GM12872 (cell line): ENCODE measurements around the gene CSGALNACT2.

Source experiments
- TF ChIP-seq, protein P1 (sequence below): IDR thresholded peaks from 3 replicates; pipeline ENCODE4 v1.5.1; 2011; ENCODE audit warnings: low read depth, mild to moderate bottlenecking, low read length, moderate library complexity; ENCODE audit not compliant: insufficient read depth

CSGALNACT2 gene

DNA sequence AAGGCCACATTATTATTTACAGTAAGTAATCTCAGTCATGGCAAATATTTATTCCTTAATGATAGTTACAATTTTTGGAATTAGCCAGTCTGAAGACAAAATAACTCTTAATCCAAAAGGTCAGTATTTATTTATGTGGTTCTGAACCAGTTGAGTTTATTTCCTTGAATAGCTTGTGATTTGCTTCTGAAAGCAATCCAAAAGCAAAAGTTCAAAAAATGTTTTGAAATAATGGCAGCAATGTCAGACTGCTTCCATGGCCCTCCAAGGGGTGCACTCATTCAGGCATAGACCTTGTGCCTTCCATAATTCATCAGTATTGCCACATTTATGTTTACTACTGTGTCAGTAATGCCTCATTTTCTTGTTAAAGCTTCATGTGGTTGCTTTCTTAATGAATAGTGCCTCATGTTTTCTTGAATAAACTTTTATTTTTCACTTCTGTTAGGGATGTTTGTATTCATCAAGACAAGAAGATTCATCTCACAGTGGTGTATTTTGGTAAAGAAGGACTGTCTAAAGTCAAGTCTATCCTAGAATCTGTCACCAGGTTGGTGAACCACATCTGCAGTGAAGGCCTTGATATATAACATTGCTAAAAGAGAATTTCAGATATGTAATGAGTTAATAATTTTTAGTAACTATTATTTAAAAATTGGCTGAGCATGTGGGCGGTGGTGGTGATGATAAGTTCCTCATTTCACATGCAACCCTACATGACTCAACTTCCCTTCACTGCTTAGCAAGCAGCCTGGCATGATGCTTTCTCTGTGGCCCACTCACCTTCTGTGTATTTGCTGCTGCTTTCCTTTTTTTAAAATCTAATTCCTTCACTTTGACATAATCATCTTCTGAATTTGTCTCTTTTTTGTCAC lies 22.0 kb downstream of the CSGALNACT2 start:
- TF ChIP-seq, protein P1, sequence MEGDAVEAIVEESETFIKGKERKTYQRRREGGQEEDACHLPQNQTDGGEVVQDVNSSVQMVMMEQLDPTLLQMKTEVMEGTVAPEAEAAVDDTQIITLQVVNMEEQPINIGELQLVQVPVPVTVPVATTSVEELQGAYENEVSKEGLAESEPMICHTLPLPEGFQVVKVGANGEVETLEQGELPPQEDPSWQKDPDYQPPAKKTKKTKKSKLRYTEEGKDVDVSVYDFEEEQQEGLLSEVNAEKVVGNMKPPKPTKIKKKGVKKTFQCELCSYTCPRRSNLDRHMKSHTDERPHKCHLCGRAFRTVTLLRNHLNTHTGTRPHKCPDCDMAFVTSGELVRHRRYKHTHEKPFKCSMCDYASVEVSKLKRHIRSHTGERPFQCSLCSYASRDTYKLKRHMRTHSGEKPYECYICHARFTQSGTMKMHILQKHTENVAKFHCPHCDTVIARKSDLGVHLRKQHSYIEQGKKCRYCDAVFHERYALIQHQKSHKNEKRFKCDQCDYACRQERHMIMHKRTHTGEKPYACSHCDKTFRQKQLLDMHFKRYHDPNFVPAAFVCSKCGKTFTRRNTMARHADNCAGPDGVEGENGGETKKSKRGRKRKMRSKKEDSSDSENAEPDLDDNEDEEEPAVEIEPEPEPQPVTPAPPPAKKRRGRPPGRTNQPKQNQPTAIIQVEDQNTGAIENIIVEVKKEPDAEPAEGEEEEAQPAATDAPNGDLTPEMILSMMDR: no peak

DNA sequence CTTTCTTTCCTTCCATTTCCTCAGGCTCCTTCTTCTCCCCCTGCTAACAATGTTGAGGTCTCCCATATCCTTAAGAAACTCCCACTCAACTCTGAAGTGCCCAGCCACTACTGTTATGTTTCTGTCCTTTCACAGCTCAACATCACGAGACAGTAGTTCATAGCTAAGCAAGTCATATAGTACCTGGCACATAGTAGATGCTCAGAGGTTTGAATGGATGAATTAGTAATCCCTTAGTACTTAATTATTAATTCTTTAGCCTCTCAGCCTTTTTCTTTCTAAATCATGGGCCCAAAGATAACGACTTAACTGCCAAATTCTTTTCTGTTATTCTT lies 22.6 kb downstream of the CSGALNACT2 start:
- TF ChIP-seq, protein P1: no peak

DNA sequence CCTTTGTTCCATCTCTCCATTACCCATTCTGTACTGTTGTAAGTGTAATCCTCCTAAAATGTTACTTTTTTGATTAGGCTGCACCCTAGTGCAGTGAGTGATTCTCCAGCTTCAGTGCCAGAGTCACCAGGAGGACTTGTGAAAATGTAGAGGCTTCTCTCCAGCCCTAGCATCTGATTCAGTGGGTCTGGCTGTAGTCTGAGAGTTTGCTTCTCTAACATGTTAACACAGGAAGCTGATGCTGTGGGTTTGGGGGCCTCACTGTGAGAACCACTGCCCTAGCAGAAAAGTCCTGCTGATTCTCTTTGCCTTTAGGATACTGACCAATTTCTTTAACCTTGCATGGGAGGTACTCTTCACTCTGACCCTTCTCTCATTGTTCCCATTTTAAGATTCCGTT lies 24.4 kb downstream of the CSGALNACT2 start:
- TF ChIP-seq, protein P1: no peak

DNA sequence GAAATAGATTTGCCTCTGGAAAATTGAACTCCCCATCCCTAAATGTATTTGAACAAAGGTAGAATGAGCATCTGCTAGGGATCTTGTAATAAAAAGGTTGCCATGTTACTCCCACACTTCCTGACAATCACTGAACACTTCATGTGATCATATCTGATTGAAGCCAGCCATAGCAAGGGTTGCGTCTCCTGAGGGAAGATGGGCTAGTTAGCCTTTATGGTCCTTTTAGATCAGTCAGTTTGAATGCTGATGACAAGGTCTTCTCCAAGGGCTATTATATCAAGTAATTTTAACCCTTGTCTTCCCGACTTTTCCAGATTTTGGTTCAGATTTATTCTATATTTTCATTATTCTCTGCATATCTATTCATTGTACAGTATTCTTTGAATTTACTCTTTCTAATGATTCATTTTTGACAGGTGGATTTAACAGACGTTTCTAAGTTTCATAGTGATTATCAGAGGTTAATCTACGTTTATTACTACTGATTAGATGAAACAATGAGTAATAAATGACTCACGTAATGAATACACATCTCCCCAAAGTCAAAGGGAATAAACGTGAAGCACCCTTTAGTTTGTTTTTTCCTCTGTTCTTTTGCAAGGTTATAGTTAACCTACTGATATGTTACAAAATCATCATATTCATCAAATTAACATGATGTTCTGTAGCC lies 28.1 kb downstream of the CSGALNACT2 start:
- TF ChIP-seq, protein P1: no peak

DNA sequence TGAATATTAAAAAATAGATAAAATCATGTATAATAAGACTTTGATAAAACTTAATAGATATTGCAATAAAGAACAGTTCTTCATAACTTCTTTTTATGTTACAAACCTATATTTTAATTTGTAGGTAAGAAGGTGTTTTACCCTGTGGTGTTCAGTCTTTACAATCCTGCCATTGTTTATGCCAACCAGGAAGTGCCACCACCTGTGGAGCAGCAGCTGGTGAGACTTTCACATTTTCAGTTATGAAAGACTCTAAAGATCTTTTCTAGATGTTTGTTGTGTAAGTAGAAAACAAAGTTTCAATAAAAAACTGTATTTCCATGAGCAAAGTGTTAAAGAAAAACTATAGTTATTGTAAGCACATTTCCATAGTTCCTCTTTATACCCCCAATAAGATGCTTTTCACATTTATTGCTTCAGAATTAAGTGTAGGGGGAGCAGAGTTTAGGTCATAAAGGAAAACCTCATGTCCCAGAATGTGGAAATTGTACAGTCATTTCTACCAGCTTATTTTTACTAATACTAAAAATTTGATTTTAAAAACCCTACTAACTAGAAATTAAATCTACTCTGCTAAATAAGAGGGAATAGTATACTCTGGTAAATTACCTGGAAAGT lies 28.7 kb downstream of the CSGALNACT2 start:
- TF ChIP-seq, protein P1: no peak

DNA sequence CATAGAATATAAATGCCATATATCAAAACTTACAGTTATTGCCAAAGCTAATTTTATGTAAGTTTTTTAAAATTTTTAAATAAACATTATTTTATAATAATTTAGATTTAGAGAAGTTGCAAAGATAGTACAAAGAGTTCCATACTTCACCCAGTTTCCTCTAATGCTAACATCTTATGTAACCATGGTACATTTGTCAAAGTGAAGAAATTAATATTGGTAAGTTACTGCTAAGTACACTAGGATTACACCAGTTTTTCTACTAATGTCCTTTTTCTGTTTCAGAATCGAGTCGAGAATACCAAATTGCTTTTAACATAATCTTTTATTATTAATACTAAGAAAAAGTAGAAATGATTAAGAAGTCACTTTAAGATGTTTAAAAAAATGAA lies 29.2 kb downstream of the CSGALNACT2 start:
- TF ChIP-seq, protein P1: no peak

DNA sequence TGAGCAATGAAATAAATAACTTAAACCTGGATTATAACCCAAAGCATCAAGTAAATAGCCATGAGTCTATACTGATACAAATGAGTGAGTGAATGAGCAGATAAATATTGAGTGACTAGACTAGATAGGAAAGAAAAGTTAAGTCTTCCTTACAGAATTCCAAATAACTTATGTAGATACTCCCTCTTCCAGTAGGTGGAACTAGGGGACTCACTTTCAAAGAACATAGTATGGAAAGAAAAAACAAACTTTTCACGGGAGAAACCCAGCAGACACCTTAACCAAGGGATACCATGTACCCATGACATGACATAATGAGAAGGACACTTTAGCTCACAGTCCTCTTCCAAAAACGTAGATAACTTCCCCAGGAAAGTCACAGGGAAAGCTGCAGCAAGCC lies 32.2 kb downstream of the CSGALNACT2 start:
- TF ChIP-seq, protein P1: no peak
